HG03103 (cell line): ENCODE data around the gene ANGPTL4.

ENCODE experiments used
- ATAC-seq: cut with Tn5 transposase; IDR thresholded peaks from one replicate; pipeline ENCODE4 v1.9.1; 2021; ENCODE audit warnings: low read depth; ENCODE audit not compliant: unreplicated experiment

ANGPTL4 gene

GRCh38 chr19:8412783-8413628 is 49.1 kb downstream of the ANGPTL4 start, which contains the start of gene MARCHF2:
TSS of gene MARCHF2 (plus strand) at chr19:8413305. CDS start at chr19:8421841, 8,536 bp downstream.
- ATAC-seq = peak; percentile 97

DNA sequence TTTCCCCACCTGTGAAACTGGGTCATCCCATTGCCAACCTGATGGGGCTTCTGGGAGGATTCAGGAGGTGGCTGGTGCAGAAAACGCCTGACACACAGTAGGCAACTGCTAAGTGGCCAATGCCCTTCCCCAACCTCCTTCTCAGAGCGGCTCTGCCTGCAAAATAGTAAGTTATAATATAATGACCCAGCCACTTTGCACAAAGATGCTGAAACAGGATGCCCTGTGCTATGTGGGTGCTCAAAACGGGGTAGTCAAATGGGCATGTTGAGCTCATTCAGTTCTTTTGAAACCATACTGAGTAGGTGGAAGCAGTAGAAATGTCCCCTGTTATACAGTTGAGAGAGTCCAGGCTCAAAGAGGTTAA is 49.7 kb downstream of the ANGPTL4 start:
- ATAC-seq = no peak

DNA sequence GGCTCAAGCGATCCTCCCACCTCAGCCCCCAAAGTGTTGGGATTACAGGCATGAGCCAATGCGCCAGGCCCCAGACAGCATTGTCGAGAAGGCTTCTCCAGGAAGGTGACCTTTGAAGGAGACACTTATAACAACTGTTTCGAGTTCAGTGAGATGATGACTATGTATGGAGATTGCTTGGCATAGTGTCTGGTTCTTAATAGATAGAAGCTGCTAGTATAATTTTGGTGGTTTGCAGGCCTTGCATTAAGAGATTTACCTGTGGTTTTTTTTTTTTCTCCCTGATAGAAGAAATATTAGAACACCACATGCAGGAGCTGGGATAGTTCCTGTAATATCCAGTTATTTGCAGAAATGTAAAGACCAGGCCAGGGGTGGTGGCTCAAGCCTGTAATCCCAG is 52.8 kb downstream of the ANGPTL4 start:
- no peak for ATAC-seq

DNA sequence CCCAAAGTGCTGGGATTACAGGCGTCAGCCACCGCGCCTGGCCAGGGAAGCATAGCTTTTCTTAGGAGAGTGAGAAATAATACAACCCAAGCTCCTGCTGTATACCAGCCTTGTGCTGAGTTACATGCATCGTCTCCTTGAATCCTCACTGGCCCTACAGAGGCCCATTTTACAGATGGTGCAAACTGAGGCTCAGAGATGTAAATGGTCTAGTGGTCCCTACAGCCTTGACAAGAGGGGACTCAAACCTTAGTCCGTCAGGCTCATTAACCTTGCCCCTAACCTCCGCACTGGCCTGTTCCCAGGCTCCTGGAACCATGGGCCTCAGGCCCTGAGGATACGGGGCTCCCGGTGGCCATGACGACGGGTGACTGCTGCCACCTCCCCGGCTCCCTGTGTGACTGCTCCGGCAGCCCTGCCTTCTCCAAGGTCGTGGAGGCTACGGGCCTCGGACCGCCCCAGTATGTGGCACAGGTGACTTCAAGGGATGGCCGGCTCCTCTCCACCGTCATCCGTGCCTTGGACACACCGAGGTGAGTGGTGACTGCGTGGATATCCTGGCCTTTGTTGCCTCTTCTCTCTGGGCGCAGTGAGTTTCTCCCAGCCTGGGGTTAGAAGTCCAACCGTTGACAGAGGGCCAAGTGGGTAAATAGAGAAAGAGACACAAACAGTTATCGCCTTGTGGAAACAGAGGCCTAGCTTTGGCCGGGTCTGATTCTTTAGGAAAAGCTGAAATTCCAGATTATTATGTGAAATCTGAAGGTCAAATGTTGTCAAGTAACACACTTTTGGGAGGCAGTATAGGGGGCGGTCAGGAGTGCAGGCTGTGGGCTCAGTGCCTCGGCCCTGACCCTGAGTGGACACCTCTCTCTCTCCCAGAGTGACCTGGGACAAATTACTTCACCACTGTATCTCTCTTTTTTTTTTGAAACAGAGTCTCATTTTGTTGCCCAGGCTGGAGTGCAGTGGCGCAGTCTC is 57.8 kb downstream of the ANGPTL4 start:
- no peak for ATAC-seq

- ATAC-seq = no peak
These were observed 59.9 kb downstream of the ANGPTL4 start for GRCh38 chr19:8423817-8424223.
